ENCODE results near the gene SAMD7. TPM values are rescaled to one million over a fixed set of nuclear protein-coding genes. Genes with fewer than 3 reads are reported as not detected.
A peak's percentile ranks its signal among the peaks of the same experiment; 100 is the strongest.

Gene SAMD7
- total and polyA plus RNA-seq, 2 of the 13 experiments (the other 11 are each of a cell fraction or from before 2014, with no cell fraction given), result not detected

GRCh38 chr3:169966951-169967915, 55.9 kb downstream of the SAMD7 start (continued):
- TF ChIP-seq ZNF503 (CRISPR knock-in tag; IDR thresholded peaks at IDR 0.05) (no peak), ZC3H4 (CRISPR knock-in tag; IDR thresholded peaks at IDR 0.05; ENCODE audit: borderline replicate concordance) (no peak), SOX13 (IDR thresholded peaks at IDR 0.05) (no peak), SOX13 (CRISPR knock-in tag; conservative IDR thresholded peaks at IDR 0.05 in 1 of 2, IDR thresholded peaks at IDR 0.05 in 1 of 2) (no peak), ZNF574 (CRISPR knock-in tag; IDR thresholded peaks at IDR 0.05) (no peak), PRDM4 (CRISPR knock-in tag; IDR thresholded peaks at IDR 0.05; ENCODE audit: borderline replicate concordance) (no peak), TOE1 (CRISPR knock-in tag; IDR thresholded peaks at IDR 0.05) (no peak), CREB3 (CRISPR knock-in tag; IDR thresholded peaks at IDR 0.05) (no peak), KDM3A (CRISPR knock-in tag; IDR thresholded peaks at IDR 0.05; ENCODE audit: low read depth) (0 out of 2 replicates have a peak, but pooled peaks have one; percentile 7), ZNF274 (CRISPR knock-in tag; IDR thresholded peaks at IDR 0.05) (no peak), ATF5 (CRISPR knock-in tag; IDR thresholded peaks at IDR 0.05; ENCODE audit: low read depth) (no peak), CREB1 (IDR thresholded peaks at IDR 0.05) (peak; percentile 27; the same call in 1 of the 2 replicates), CREB1 (CRISPR knock-in tag; IDR thresholded peaks at IDR 0.05) (no peak), ATF4 (CRISPR knock-in tag; IDR thresholded peaks at IDR 0.05) (no peak), ZNF20 (CRISPR knock-in tag; IDR thresholded peaks at IDR 0.05) (no peak), MTF1 (CRISPR knock-in tag; IDR thresholded peaks at IDR 0.05) (no peak), ZNF546 (CRISPR knock-in tag; conservative IDR thresholded peaks at IDR 0.05) (no peak), ZNF549 (CRISPR knock-in tag; IDR thresholded peaks at IDR 0.05) (no peak), ZNF781 (CRISPR knock-in tag; IDR thresholded peaks at IDR 0.05; ENCODE audit: borderline replicate concordance, not compliant biosample characterization) (no peak)
